Umbilical cord (tissue), 2 donors: ENCODE data around the gene TOMM40L. TPM values are rescaled to one million over a fixed set of nuclear protein-coding genes. Genes with fewer than 3 reads are reported as not detected.

Source experiments
- DNase-seq: peaks from one replicate; pipeline ENCODE4 v3.0.0-alpha.2; 2015; ENCODE audit warnings: low spot score
- total RNA-seq: library from RNA; depleted of rRNA; stranded (reverse); fragments of >200 nt; gene quantifications from one replicate; pipeline ENCODE4 v1.2.3, GENCODE V29; 2014; ENCODE audit warnings: low replicate concordance; ENCODE audit not compliant: insufficient read depth

Gene TOMM40L
- 7.5 TPM for total RNA-seq

DNA sequence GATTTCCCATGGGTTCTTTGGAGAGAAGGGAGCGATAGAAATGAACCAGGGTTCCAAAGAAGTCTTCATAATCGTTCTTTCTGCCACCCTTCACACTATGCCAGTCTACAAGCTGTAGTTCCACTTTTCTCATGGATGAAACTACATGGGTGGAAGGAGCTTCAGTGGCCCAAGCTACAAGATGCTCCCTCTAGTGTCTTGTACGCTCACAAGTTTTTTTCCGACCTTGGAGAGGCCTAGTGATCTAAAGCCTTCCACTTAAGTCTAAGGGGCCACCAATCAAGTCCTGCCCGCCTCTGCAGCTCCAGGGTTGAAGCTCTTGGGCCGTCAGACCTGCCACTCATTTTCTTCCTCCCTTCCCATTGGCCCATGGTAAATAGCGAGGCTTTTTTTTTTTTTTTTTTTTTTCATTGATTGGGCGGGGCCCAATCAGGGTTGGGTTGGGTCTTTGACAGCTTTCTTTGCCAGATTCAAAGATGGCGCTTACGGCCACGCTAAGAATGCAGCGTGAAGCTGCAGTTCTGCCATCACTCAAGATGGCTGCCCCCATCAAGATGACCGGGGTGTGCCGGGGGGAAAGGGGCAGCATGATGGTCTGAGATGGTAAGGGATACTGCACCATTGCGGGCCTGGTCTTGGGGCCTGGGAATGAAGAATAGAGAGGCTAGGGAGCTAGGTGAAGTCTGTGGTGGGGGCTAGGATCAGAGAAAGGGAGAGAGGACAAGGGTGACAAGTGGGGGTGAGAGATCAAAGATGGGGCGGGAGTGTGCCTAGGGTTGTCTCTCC, at the start of gene TOMM40L:
TOMM40L (plus strand) TSS at position 527 of the 786 bp plus-strand sequence. CDS start 430 bp downstream, outside the sequence.
- peak; percentile 99 for DNase-seq

DNA sequence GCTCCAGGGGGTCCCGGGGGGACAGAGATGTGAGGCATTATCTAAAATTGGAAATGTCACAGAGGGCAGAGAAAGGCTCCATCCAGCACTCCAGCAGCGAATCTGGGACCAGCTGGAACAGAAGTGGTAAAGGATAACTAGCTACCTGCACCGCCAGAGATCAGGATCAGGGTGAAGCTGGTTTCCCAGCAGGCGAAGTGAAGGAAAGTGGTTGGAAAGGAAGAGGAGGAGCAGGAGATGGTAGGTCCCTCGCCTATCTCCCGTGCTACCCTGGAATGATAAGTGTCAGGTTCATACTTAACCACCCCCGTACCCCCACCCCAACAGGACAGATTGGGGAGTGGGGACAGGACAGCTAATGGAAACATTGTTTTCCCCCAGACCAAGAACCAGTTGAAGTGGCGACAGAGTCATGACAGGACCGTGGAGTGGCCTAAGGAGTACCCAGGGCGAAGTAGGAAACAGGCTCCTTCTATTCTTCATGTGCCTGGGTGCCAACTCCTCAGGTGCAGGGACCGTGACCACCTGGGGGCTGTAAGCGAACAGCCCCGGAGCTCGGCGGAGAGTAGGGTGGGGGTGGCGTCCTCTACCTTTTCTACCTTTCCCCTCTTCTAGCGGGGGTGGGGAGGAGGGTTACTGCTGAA, 49.3 kb upstream of the TOMM40L start:
- no peak for DNase-seq

DNA sequence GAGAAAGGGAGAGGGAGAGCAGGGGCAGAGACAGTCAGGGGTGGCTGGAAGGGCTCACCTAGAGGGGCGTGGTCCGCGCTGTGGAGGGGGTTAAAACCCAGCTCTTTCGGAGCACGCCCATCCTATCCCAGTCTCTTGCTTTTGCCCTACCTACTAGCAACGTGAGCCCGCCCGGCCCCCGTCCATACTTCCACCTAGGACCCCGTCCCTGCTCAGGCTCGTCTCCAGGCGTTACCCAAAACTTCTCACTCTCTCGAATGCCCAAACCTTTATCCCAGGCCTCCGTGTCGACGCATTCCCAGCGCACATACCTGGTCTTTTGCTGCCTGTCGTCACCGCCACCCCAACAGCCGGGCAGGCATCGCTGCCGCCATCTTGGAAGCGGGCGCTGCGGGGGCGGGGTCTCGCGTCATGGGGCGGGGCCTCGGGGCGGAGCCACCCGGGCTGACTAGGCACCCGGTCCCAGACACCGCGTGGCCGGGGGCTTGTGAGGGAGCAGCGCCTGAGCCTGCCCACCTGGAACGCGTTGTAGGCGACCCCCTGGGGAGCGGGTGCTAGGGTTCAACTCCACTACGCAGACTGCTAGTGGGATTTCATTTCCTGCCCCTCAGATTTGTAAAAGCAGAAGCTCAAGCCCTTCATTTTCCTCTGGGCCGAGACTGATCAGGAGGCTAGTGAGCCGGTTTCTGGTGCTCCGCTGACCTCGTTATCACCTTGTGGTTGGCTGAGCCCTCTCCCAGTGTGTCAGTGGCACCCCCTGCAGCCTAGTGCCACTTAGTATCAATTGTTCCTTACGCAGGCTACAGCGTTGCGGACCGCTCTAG, 48.5 kb upstream of the TOMM40L start, which contains the start of gene B4GALT3:
B4GALT3 (minus strand) TSS at position 396 of the 824 bp plus-strand sequence. CDS start 1,447 bp downstream, outside the sequence.
- DNase-seq: peak; percentile 86

DNA sequence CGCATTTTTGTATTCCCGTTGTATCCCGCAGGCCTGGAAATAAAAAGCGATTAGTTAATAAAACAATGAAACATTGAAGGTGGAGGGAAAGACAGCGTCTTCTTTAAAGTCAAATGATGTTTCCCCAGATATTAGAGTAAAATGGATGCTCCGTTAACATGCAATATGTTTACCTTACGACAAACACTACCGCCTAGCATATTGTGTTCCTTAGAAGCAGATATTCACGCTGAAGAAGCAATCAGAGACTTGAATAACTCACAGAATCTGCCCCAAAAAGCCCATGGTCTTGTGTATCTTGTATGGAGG, 48.0 kb upstream of the TOMM40L start:
- no peak for DNase-seq

DNA sequence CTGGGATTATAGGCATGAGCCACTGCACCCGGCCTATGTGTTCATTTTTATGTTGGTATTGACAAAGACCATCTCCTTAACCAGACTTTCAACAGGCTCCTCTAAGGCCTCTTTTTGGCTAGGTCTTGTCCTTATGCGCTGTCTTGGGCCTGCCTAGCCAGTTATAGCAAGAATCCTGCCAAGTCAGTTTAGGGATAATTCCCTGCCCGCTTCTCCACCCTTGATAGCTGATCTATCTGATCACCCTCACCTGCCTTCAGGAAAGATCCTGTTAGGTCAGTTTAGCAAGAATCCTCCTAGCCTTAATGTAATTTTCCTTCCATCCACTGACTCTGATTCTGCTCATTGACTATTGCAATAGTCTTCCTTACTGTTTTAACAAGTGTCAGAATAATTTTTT, 46.2 kb upstream of the TOMM40L start:
- no peak for DNase-seq

DNA sequence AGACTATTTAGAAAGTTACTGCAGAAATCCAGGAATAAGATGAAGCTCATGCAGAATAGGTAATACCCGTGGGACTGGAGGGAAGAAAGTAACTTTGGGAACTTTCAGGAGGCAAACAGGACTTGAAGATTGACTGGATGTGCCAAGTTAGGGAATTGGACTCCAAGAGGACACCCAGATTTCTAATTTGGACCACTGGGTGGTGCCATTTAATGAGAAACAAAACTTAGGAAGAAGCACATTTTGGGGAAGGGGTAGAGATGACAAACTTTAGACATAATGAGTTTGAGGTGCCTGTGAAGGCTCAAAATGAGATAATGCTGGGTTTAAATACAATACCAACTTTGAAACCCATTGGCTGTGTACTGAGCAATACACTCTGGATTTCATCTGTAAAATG, 45.2 kb upstream of the TOMM40L start:
- no peak for DNase-seq

DNA sequence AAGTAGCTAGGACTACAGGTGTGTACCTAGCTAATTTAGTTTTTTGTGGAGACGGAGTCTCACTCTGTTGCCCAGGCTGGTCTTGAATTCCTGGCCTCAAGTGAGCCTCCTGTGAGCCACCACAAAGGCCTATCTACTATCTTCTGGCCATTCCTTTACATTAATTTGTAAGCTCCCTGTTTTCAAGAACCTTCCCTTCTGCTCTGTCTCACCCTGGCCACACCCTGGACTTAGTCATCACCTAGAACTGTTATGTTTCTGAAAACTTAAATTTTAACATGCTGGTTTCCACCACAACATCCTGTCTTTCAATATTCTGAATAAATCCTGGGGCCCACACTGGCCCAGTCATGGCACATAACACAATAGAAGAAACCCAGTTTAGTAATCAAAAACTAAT, 43.6 kb upstream of the TOMM40L start:
- no peak for DNase-seq

DNA sequence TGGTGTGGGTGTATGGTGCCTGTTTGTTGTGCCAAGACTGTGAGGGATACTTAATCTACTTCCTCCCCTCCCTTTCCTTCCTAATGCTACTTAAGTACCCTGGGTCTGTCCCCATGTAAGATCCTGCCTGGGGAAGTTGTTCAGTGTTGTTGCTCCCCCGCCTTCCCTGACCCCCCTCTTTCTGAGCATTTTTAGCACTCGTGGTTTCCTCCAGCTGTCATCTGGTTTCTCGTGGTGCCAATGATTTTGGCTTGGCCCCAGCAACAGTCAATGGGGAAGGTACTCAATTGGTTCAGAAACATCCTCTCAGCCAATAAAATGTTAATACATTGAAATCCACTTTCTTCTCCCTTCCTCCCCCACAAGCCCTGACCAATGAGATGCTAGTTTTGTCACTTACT, 40.6 kb upstream of the TOMM40L start:
- peak; percentile 81 for DNase-seq

DNA sequence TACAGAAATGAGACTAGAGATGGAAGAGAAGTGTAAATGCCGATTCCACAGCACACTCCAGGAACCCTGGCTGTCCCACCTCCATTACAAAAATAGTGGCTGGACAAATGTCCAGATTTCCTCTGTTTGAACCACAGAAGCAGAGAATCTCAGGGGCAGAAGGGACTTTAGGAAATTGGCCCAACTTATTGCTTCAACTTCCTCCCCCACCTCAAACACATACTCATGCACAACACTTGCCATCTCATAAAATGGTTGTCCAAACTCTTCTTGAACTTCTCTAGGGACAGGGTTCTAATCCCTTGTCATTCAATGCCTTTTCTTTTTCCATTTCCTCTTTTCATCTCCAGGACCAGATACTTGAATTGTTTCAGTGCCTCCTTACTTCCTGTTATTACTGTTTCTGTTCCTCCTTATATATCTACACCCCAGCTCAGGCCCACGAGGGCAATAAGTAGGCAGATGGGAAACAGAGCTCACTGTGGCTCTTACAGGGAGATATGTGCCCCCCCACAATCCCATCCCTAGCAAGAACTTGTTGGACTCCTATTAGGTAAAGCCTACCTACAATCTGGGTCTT, 40.0 kb upstream of the TOMM40L start:
- peak; percentile 40 for DNase-seq

DNA sequence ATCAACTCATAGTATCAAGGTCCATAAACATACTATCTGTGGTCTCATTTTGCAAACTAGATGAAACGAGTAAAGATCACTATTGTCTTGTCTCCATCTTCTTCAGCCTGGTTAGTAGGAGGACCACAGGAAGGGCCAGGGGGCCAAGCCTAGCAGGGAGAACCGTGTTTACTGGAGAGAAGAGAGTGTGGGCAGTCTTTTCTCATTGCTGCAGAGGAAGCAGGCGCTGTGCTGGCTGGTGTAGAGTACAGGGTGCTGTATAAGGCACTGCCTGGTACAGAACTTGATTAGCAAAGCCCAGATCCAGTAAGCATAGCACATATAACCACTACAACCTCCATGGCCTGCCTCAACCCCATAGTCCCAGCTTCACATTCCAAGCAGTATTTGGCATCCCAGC, 38.5 kb upstream of the TOMM40L start:
- no peak for DNase-seq

DNA sequence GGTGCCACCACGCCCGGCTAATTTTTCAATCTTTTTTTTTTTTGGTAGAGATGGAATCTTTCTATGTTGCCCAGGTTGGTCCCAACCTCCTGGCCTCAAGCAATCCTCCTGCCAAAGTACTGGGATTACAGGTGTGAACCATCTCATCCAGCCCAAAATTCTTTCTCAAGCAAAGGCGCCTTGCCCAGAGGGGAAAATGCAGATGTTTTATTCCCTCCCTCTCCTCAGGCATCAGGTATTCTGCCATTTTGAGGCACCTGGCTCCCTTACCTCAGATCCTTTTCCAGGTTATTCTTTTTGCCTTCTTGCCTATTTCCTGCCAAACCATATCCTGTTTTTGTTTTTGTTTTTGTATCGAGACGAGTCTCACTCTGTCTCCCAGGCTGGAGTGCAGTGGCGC, 37.5 kb upstream of the TOMM40L start:
- DNase-seq: no peak

DNA sequence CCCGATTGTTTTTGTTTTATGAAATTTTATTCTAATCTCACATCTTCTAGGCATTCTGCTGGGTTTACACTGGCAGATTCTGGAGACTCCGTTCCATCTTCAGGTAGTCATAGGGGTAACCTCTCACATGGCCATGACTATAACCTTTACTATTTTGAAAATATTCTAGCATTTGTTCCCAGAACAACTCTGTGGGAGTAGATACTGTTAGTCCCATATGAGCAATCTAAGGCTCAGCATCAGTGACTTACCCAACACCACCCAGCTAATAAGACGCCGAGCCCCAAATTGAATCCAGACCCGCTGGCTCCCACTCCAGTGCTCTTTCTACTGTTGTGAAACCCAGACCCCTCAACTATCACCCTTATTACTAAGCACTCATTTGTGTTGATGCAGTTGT, 36.8 kb upstream of the TOMM40L start:
- DNase-seq: no peak

DNA sequence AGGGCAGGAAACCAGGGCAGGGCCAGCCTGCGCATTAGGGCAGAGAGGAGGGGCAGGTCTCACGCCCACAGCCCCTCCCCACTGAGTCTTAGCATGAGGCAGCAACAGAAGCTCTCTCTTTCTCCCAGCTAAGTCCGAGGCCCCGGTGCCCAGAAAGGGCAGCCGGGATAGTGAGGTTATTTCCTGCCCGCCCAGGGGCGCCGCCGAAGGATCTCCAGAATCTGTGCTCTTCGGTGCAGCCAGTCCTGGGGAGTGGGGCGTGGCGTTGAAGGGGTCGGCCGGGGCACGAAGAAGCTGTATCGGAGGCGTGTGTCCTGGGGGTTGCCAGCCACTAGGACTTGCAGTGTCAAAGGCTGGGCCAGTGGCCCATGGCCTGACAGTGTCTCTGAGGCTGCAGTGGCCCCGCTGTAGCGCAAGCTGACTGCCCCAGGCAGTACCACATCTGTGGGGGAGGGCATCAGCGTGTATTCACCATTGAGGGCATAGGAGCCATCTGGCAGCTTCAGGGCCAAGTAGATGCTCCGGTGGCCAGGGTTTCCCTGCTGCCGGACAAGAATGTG, 34.8 kb upstream of the TOMM40L start:
- no peak for DNase-seq

DNA sequence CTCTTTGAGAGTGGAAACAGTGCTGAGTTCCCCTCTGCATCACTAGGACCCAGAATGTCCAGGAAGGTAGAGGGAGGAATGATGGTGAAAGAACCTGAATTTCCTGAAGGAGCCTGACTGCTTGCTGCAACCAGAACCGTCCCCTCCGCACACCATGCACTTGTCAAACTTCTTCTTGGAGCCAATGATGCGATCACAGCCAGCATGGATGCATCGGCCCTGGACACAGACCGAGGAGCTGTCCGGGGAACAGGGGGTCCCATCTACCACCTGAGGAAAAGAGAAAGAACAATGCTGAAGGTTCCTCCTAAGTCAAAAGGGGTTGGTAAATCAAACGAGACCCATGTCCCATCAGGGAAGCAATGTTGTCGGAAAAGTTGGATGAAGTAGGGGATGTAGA, 33.9 kb upstream of the TOMM40L start:
- no peak for DNase-seq

DNA sequence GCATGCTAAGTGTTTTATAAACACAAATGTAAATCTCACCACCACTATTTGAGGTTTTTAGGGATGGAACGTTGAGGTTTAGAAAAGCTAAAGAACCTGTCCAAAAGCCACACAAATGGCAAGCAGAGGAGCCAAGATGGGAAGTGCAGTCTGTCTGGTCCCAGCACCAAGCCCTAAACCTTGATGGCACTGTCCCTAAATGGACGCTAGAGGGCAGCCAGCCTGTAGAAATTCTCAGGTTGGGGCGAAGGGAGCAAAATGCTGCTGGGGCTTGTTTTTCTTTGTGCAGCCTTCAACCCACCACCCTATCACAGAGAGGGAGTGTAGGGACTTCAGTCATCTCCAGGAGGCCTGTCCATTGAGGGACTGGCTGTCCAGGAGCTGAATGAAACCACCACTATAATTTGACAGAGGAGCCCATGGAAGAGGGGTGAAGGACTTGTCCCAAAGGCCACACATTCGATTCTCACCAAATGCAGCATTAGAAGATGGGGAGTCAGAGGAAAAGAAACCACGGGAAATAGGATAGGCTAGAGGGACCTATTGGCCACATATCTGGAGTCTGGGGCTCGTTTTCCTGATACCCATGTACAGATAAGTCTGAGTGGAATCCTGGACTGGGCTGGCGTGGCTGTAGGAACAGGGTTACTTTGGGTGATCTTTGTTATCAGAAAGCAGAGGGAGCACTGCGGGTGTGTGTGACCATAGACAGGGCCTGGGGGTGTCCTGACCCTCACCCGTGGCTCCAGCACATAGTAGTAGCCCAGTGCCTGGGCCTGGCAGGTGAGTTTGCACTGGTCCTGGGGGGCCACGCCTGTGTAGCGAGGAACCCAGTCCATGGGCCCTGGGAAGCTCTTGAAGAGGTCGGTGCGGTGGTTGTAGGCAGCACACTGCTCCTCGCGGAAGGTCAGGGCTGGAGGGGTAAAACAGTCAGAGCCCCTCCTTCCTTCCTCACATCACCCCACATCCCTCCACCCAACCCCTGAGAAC, 33.1 kb upstream of the TOMM40L start:
- DNase-seq: peak; percentile 76

DNA sequence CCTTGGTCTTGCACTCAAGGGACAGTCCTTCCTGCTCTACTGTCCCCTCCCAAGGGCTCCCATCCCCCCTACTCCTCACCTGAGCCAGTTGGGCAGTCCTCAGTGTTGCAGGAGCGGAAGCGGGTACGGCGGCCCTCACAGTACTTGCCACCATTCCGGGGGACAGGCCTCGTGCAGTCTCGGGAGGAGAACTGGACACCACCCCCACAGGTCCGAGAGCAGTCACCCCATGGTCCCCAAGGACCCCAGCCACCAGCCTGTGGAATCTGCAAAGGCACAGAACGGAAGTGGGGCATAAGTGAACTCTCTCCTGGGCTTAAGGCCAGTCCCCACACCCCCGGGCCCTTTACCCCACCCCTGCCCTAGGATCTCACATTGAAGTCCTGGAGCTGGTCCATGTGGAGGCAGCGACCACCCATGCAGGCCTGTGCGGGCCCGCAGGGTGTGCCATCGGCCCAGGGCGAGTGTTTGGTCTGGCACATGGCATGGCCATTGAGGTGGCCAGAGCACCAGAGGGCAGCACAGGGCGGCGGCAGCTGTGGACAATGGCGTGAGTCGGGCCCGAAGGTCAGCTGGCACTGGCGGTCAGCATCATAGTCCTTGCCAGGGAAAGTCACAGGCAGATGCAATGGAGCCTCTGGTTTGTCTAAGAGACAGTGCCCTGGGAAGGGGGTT, 32.2 kb upstream of the TOMM40L start:
- no peak for DNase-seq

DNA sequence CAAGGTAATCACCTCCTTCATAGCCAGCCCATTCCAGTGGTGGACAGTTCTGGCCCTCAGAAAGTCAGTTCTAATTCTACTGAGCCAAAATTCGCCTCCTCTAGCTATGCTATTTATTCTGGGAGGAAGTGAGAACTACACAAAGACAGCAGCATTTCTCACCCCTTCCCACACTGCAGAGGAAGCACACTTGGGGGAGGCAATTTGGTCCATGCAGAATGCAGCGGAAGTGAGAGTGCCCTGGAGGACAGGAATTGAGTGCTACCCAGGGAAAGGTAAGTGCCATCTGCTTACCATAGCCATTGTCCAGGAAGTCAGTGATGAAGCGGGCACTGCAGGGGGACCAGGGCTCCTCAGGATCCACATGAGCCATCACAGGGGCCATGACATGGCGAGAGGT, 30.7 kb upstream of the TOMM40L start:
- no peak for DNase-seq

DNA sequence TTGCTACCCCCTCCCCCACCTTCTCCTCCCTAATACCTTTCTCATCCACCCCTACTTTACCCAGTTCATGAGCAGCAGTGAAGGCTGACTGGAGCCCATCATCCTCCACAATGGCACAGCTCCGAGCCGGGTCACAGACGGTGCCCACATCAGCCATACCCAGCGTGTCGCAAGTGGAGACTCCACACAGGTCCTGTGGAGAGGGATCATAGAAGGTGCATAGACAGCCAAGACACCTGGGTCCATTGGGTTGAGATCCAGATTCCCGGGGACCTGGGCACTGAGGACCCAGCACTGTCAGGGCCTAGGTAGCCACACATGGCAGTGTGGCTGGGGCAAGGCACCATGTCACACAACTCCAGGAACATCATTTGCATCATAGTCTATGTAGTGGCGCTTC, 29.7 kb upstream of the TOMM40L start:
- DNase-seq: no peak

DNA sequence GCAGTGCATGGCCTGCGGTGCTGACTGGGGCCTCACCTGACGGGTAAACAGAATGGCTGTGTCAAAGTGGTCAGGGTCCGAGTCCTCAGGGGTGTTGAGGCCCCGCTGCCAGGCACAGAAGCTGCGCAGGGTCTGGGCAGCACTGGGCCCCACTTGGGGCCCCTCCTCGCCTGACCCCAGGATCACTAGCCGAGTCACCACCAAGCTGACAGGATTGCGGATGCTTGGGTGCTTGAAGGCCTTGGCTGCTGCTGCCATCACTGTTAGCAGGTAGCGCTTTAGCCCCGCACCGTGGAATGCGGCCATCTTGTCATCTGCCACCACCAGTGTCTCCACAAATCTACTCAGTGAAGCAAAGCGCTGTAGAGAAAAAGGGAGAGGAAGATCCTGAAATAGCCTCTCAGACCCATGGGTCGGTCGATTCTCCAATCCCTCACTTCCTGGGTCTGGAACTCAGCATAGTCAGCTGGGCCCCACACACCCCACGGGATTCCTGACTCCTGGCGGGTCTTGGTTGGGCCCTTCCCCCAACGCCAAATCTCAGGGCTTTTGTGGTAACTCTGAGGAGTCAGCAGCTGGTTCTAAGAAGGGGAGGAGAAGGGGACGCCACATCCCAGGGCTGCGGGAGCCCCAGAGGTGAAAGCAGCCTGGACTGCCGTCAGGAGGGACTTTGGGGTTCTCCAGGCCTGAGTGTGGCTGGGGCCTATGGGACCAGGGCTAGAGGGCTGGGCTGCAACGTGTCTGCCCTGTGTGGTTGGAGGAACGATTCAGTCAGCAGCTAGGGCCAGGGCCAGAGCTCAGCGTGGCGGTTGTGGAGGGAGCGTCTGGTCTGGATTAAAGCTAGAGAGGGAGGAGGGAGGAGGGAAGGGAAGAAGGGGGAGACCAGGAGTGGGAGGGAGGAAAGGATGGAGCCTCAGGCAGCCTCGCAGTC, 29.1 kb upstream of the TOMM40L start:
- DNase-seq: peak; percentile 97
